ENCODE measurements around the gene NPHS1. TPM values are rescaled to one million over a fixed set of nuclear protein-coding genes. Genes with fewer than 3 reads are reported as not detected.

Gene NPHS1
- total RNA-seq, 1 experiment from 2014 or later = not detected

DNA sequence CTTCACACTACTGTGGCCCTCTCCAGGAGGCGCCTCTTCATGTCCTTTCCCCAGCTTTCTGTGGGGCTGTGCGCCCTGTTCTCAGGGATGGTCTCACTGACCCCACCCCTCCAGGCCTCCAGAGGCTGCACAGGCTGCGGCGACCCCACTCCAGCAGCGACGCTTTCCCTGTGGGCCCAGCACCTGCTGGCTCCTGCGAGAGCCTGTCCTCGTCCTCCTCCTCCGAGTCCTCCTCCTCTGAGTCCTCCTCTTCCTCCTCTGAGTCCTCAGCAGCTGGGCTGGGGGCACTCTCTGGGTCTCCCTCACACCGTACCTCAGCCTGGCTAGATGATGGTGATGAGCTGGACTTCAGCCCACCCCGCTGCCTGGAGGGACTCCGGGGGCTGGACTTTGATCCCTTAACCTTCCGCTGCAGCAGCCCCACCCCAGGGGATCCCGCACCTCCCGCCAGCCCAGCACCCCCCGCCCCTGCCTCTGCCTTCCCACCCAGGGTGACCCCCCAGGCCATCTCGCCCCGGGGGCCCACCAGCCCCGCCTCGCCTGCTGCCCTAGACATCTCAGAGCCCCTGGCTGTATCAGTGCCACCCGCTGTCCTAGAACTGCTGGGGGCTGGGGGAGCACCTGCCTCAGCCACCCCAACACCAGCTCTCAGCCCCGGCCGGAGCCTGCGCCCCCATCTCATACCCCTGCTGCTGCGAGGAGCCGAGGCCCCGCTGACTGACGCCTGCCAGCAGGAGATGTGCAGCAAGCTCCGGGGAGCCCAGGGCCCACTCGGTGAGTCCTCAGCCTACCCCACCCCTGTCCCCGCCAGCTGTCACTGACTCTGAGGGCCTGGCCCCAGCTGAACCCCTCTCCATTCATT, 65.8 kb downstream of the NPHS1 start:
- no peak overlapping the region for H3K4me3 Mint-ChIP-seq (ENCODE audit: unreplicated experiment)
- POLR2A ChIA-PET = no interaction called here
- intact Hi-C loops (cut with micrococcal nuclease; ENCODE audit: unreplicated experiment) = no loop called here
- no TSS peak for BruUV-seq (replicated peaks)
- H3K9me3 Mint-ChIP-seq (ENCODE audit: unreplicated experiment) = no peaks in the 10 kb centered on the region
- H3K27me3 Mint-ChIP-seq (ENCODE audit: insufficient read depth, unreplicated experiment) = no peaks in the 10 kb centered on the region
- no peak for DNase-seq
- Histone ChIP-seq H3K4me1 (no peaks in the 10 kb centered on the region), H3K27me3 (replicated peaks; ENCODE audit: control insufficient read depth, insufficient read depth, low read length) (no peaks in the 10 kb centered on the region), H3K36me3 (ENCODE audit: control insufficient read depth, insufficient read depth, low read length) (no peaks in the 10 kb centered on the region), H3K9me3 (no peaks in the 10 kb centered on the region), H3K4me3 (ENCODE audit: low read depth, low read length) (no peak overlapping the region)
- H3K36me3 Mint-ChIP-seq (ENCODE audit: insufficient read depth, unreplicated experiment) = no peaks in the 10 kb centered on the region
- H3K27ac Mint-ChIP-seq (ENCODE audit: unreplicated experiment) = no peak overlapping the region
- H3K4me1 Mint-ChIP-seq (ENCODE audit: low read depth, unreplicated experiment) = peaks cover 8% of the 10 kb centered on the region
- CTCF ChIA-PET = no interaction called here
- TF ChIP-seq, protein P1, sequence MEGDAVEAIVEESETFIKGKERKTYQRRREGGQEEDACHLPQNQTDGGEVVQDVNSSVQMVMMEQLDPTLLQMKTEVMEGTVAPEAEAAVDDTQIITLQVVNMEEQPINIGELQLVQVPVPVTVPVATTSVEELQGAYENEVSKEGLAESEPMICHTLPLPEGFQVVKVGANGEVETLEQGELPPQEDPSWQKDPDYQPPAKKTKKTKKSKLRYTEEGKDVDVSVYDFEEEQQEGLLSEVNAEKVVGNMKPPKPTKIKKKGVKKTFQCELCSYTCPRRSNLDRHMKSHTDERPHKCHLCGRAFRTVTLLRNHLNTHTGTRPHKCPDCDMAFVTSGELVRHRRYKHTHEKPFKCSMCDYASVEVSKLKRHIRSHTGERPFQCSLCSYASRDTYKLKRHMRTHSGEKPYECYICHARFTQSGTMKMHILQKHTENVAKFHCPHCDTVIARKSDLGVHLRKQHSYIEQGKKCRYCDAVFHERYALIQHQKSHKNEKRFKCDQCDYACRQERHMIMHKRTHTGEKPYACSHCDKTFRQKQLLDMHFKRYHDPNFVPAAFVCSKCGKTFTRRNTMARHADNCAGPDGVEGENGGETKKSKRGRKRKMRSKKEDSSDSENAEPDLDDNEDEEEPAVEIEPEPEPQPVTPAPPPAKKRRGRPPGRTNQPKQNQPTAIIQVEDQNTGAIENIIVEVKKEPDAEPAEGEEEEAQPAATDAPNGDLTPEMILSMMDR (IDR thresholded peaks at IDR 0.05; ENCODE audit: insufficient read depth in 1 of 2, low read depth in 1 of 2, low read length in 1 of 2, severe bottlenecking in 1 of 2, unreplicated experiment in 1 of 2) = no peak

GRCh38 chr19:35785339-35785627, 67.0 kb downstream of the NPHS1 start:
- H3K36me3 ChIP-seq (ENCODE audit: control insufficient read depth, insufficient read depth, low read length) = no peaks in the 10 kb centered on the region; the same call in 1 of the 2 replicates
- DNase-seq = no peak
- Mint-ChIP-seq H3K4me3 (ENCODE audit: unreplicated experiment) (no peak overlapping the region), H3K36me3 (ENCODE audit: insufficient read depth, unreplicated experiment) (no peaks in the 10 kb centered on the region), H3K27me3 (ENCODE audit: insufficient read depth, unreplicated experiment) (no peaks in the 10 kb centered on the region), H3K27ac (ENCODE audit: unreplicated experiment) (no peak overlapping the region), H3K9me3 (ENCODE audit: unreplicated experiment) (no peaks in the 10 kb centered on the region), H3K4me1 (ENCODE audit: low read depth, unreplicated experiment) (peaks cover 8% of the 10 kb centered on the region)
- intact Hi-C loops (cut with micrococcal nuclease; ENCODE audit: unreplicated experiment) = no loop called here
- H3K27me3 ChIP-seq (replicated peaks; ENCODE audit: control insufficient read depth, insufficient read depth, low read length) = no peaks in the 10 kb centered on the region
- no TSS peak for BruUV-seq (replicated peaks)
- ChIA-PET CTCF (no interaction called here), POLR2A (no interaction called here)
- no peaks in the 10 kb centered on the region for H3K4me1 ChIP-seq
- no peak overlapping the region for H3K4me3 ChIP-seq (ENCODE audit: low read depth, low read length)
- TF ChIP-seq, protein P1 (IDR thresholded peaks at IDR 0.05; ENCODE audit: insufficient read depth in 1 of 2, low read depth in 1 of 2, low read length in 1 of 2, severe bottlenecking in 1 of 2, unreplicated experiment in 1 of 2) = no peak
- H3K9me3 ChIP-seq = no peaks in the 10 kb centered on the region

- no peak for DNase-seq
- Histone ChIP-seq H3K4me3 (ENCODE audit: low read depth, low read length) (no peak overlapping the region), H3K36me3 (ENCODE audit: control insufficient read depth, insufficient read depth, low read length) (no peaks in the 10 kb centered on the region; the same call in 1 of the 2 replicates), H3K27me3 (replicated peaks; ENCODE audit: control insufficient read depth, insufficient read depth, low read length) (no peaks in the 10 kb centered on the region), H3K9me3 (no peaks in the 10 kb centered on the region), H3K4me1 (no peaks in the 10 kb centered on the region)
- no TSS peak for BruUV-seq (replicated peaks)
- H3K27me3 Mint-ChIP-seq (ENCODE audit: insufficient read depth, unreplicated experiment) = no peaks in the 10 kb centered on the region
- ChIA-PET CTCF (interaction anchor here (0.5 to 0.6 kb wide), 4 partner anchors 8 to 400 kb away, joined by 3 to 7 read pairs (median 4); no protein-coding TSS in a partner anchor), POLR2A (interaction anchor here (0.6 kb wide), 1 partner anchor 37 kb away, joined by 4 read pairs; the partner anchor contains the start of gene LIN37)
- peaks cover 8% of the 10 kb centered on the region for H3K4me1 Mint-ChIP-seq (ENCODE audit: low read depth, unreplicated experiment)
- no peak overlapping the region for H3K4me3 Mint-ChIP-seq (ENCODE audit: unreplicated experiment)
- no peaks in the 10 kb centered on the region for H3K36me3 Mint-ChIP-seq (ENCODE audit: insufficient read depth, unreplicated experiment)
- H3K9me3 Mint-ChIP-seq (ENCODE audit: unreplicated experiment) = no peaks in the 10 kb centered on the region
- no peak overlapping the region for H3K27ac Mint-ChIP-seq (ENCODE audit: unreplicated experiment)
- intact Hi-C loops (cut with micrococcal nuclease; ENCODE audit: unreplicated experiment) = no loop called here
- TF ChIP-seq, protein P1 (IDR thresholded peaks at IDR 0.05; ENCODE audit: insufficient read depth in 1 of 2, low read depth in 1 of 2, low read length in 1 of 2, severe bottlenecking in 1 of 2, unreplicated experiment in 1 of 2) = no peak
Observed at GRCh38 chr19:35784503-35785338, 67.6 kb downstream of the NPHS1 start.

Measured in Caco-2 (cell line).